T follicular helper cell (primary cell): ENCODE data around the gene MTREX.

Experiments
- DNase-seq: peaks from one replicate; pipeline ENCODE4 v3.0.0-alpha.2; 2020; ENCODE audit warnings: low read depth

MTREX gene

DNA sequence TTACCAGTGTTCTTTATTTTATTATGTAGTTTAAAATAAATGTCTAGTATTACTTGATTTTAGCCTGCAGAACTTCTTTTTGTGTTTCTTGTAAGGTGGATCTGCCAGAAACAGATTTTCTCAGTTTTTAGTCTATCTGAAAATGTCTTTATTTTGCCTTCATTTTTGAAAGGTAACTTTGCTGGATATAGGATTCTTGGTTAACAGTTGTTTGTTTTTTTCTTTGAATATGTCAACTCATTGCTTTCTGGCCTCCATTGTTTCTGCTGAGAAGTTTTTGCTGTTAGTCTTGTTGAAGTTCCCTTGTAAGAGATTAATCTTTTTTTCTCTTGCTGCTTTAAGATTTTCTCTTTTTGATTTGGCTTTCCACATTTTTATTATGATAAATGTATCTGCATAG, 75.5 kb downstream of the MTREX start:
- DNase-seq: no peak

DNA sequence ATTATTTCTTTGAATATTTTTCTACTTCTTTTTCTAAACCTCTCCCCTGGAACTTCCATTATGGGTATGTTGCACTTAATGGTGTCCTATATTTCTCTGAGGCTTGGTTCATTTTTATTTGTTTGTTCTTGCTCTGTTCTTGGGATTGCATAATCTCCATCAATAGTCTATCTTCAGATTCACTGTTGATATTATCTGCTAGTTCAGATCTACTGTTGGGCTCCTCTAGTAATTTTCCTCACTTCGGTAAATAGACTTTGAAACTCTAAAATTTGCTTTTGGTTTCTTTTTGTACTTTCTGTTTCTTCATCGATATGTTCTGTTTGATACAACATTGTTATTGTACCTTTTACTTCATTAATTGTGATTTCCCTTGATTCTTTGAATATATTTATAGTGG, 76.3 kb downstream of the MTREX start:
- DNase-seq: no peak

DNA sequence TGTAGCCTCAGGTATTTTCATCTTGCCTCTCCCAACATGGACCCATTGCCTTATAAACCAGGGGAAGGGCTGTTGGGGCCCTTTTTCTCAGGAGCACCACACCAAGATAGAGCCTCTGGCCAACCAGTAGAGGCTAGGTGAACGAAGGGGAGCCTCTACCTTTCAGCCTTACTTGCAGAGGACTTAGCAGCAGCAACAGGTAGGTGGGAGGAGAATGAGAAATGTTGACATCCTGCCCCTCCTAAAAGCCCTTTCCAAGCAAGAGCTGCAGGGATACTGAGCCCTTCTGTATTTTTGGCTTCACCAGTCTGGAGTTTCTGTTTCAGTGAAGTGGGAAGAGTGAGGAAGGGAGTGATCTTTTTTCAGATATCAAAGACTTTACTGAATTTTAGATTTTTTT, 77.4 kb downstream of the MTREX start:
- no peak for DNase-seq

DNA sequence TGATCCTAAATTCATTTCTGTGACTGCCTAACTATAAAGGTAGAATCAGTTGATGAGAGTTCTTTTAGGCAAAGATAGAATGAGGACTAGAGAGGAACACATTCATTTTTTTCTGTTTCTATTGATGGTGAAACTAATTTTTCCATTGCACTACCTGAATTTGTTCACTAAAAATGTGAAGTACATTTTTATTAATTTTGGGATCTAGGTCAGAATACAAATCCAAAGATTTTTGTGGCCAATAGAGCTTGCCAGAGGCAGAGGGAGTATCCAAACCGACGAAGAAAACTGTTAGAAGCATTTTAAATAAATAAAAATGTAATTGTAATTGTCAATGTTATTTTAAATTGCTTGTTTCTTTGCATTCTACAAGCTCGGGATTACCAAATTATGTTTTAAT, 78.1 kb downstream of the MTREX start:
- DNase-seq: no peak

DNA sequence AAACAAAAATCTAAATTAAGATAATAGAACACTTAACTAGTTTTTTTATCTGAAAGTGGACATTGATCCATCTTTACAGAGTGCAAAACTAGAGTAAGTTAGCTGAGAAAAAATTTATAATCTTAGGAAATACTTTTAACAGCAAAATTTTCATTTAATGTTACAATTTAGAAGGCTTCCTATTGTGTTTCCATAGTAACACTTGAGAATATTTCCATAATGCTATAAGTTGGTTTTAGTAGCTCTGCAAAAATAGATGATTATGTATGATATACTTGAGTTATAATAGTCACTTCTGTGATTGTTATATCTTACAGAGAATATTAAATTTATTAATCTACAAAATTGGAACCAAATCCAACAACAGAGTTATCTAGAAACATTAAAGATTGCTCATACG, 78.6 kb downstream of the MTREX start:
- no peak for DNase-seq

DNA sequence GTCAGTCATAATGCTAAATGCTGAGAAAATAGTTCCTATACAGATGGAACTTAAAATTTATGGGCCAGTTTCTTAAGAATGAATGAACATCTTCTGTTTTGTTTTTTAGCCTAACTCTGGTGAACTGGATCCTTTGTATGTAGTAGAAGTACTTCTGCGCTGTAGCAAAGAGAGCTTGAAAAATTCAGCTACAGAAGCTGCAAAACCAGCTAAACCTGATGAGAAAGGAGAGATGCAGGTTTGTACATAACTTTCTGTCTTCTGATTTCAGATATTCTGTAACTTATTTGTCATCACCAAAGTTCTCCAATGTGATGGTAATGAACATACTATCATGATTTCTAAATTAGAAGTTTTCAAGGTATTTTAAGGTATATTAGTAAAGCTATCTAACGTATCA, 80.1 kb downstream of the MTREX start:
- DNase-seq: no peak

DNA sequence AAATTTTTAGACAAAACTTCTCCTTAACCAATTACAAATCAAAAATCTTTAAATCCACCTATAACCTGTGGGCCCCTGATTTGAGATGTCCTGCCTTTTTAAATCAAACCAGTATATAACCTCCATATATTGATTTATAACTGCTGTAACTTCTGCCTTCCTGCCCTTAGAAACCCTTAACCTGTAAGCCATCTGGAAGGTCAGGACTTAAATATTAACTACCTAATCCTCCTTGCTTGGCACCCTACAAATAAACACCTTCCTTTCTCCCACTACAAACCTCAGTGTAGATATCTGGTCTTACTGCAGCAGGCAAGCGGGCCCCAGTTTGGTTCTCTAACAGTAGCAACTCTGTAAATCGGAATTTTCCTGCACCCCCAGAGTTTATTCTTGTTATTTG, 83.9 kb downstream of the MTREX start:
- DNase-seq: no peak

DNA sequence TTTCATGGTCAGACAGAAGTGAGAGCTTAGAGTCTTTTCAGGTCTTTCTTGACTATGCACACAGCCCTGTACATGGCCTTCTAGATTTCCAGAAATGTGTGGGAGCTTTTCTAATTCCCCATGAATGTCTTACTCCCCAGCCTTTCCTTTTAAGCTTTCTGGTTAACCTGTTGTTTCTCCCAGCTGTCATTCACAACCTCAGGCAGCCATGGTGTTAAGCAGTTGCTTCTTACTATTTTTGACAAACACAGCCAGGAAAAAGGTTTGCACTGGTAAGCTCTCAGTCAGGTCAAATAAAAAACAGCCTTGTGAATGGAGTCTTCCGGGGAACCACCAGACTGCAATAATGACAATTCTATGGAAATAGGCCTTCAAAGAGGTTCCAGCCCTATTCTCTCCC, 84.9 kb downstream of the MTREX start:
- no peak for DNase-seq

DNA sequence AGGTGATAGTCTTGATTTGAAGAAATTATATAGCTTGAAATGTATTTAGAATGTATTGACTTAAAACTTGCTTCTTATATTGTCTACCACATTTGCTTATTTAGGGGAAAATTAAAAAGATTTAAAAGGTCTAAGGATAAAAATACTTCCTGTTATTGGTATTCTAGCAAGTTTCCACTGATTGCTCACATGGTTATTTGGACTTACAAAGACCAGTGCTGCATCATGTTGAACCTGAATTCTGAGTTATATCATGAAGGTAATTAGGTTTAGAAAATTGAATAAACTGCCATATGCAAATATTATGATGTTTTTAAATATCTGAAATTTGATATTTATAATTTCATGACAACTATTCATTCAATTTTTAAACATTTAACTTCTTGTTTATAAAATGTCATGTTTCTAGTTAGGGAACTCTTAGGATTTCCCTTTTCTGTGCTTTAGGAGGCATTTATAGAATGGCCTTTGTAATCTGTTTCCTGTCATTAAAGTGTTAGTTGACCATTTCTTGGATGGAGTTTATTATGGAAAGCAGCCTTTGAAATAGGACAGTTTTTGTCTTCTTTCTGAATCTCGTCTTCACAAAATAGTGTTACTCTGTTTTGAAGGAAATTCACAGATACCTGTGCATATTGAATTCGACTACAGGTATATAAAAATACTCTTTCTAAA, 85.8 kb downstream of the MTREX start:
- DNase-seq: no peak

DNA sequence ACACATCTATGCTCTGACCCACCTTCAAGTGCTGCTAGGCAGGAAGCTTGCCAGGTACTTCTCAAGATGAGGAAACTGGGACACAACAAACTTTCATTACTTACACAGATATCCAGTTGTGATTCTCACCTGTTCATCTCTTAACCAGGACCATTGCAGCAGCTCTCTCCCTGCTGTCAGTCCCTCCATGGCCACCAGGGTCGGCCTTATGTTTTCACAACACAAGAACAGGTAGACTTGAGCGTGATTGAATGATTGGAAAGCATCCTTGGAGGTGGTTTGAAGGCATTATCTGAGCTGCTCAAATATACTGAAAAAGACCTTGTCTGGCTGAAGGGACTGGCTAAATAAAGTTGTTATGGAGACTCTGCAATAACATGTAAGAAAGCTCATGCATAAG, 94.4 kb downstream of the MTREX start:
- DNase-seq: no peak

DNA sequence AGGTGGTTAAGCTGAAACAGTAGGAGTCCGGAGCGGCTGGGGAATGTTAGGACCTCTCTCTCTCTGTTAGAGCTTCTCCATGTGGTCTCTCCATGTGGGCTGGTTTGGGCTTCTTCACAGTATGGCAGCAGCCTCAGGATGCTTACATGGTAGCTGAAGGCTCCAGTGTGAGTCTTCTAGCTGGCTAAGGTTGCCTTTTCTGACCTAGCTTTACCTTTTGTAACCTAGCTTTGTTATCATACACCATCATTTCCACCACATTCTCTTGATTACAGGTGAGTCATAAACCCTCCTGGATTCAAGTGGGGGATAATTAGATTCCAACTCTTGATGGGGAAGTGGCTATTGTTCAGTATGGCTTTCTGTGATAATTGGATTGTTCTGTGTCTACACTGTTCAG, 98.5 kb downstream of the MTREX start:
- DNase-seq: no peak

DNA sequence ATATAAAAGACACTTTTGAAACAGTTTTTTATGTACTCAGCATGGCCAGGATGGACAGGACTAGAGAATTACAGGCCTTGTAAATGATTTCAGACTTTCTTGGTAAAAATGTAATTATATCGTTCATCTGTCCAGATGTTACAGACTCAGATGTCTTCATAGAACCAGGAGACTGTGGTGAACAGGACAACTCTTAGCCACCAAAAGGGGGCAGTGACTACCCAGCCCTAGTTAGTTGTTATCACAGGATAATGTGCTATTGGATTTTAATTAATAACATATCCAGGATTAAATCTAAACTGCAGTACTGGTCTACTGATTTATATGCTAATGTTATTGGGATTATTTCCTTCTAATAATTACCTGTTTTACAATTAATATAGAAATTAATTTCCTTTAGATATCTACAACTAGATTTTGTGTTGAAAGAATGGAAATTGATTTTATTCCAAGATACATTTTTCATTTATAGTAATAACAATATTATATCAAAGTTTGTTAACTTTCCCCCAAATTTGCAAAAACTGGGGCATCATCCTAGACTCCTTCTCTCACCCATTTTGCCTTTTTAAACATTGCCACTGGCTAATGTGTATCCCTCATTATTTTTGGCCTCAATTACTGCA, 99.4 kb downstream of the MTREX start:
- DNase-seq: no peak

DNA sequence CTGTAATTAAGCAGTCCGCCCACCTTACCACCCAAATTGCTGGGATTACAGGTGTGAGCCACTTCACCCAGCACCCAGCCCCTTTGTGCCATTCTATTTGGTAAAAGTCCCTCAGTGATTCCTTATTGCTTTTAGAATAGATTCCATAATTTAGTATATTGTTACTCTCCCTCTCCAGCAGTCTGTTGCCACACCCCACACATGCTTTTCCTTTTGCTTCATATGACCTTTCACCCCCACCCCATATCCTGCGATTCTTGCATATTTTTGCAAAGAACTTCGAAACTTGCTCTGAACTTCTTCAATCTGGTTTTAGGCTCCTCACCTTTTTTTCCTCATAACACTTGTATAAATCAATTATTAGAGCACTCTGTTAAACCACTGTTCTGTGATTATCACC, 100.2 kb downstream of the MTREX start:
- DNase-seq: no peak

DNA sequence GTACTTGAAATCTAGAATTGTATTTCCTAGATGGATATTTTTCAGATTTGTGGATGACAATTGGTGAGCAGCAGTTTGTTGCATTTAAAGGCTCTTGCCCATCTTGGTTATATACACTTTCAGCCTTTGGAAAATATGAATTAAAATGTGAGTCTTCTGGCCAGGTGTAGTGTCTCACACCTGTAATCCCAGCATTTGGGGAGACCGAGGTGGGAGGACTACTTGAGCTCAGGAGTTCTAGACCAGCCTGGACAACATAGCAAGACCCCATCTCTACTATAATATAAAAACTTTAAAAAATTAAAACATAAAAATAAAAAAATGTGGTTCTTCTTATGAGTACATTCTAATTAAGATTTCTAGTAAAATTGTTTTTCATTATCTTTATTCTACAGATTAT, 102.0 kb downstream of the MTREX start:
- DNase-seq: no peak

DNA sequence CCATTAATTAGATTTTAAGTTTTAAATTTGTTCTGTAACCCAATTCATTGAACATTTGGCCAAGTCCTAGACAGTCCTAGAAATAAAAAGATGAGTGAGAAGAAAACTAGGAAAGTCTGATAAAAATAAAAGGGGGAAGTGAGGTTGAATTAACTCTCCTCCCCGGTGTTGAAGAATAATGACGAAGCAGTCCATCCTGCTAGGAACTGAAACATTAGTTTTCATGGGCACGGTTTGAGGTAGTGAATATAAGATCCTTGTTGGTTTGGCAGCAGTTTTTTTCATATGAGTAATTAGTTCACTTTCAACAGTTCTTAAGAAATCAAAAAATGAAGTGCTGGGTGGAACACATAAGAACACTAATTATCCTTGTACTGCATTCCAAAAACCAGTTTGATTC, 103.1 kb downstream of the MTREX start:
- DNase-seq: no peak

DNA sequence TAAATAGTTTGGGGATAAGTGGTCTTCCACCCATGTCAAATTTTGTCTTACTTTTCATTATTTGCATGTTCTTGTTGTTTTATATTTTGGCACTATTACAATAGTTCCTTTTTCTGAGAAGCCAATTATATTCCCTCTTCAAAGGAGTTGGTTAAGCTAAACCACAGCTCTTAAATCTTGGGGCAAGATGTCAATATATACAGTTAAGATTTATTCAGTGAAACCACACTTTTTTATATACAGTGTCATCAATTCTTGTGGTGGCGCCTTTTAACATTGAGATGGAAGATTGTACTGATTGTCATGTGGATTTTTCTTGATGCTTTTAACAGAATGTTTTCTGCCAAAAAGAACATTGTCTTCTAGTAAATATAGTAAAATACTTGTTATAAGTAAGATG, 104.1 kb downstream of the MTREX start:
- DNase-seq: no peak

DNA sequence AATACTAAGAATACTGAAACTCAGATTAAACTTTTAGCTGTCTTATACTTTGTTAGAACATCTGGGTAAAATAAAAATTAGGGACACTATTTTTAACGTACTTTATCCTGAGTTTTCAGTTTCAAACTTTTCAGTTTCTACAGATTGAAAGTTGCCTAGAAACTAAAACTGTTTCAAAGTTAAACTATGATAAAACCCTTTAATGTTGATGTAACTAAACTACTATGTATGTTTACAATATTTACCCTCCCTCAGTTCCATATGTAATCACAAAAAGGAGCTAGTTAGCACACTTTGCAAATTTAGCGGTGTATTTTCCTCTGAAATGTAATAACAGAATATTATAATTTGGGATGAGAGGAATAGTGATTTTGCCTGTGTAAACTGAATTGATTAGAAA, 105.9 kb downstream of the MTREX start:
- no peak for DNase-seq

DNA sequence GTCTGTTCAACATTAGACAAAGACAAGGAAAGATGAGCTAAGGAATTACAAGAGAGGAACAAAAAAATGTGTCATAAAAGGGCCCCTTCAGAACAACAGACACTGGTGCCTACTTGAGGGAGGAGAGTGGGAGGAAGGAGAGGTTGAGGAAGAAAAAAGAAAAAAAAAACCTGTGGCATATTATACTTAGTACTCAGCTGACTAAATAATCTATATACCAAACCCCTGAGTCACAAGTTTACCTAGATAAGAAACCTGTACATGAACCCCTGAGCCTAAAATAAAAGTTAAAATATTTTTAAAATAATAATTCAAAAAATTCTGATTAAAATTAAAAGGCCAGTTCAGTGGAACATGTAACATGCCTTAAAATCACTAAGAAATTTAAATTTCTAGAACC, 107.3 kb downstream of the MTREX start:
- no peak for DNase-seq

DNA sequence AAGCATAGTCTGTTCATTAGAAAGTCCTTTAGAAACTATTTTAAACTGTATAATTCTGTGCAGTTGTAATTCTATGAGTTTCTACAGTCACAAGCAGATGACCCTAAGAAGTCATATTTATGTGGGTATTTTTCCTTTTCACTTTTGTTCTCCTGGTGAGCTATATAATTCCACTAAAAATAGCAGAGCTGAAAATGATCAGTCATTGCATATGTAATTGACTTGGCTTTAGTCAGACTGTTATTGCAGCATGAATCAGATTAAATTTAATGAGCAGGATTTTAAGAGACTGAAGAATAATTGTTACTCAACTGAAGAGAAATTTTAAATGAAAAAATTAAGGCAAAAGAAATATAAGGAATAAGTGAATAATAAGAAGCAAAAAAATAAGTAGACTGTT, 108.5 kb downstream of the MTREX start:
- no peak for DNase-seq

DNA sequence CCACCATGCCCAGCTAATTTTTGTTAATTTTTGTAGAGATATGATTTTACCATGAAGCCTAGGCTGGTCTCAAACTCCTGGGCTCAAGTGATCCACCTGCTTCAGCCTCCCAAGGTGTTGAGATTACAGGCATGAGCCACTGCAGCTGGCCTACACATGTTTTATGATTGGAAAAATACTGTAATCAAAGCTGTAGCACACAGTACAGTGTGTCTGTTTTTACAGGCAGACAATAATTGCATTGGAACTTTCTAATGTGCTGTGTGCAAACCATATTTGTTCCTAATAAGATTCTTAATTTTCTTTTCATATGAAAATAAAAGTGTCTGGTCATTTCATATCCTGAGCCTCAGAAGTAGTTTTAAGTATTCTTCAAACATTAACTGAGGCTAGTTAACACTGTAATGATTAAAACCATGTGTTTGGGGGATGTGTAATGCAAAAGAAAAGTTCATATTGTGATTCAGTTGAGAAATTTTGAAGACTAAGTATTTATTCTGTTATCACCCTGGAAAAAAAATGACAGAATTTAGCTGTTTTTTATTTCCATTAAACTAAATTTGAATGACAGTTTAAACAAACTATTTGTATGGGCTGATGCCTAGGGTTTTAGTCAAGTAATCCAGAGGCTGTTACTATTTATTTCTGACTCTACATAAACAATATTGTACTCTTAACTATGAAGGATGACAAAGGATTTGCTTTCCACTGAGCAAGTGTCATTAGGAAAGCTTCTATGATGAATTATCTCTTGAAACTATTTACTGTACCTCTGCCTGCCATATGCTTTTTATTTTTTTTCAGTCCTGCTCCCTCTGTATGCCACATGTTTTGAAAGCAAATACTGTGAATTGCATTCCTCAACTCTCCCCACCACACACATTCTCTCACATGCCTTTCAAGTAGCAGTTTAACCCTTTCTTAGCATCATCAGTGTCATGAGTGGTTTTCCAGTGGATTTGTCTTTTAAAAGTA, 111.5 kb downstream of the MTREX start:
- no peak for DNase-seq

DNA sequence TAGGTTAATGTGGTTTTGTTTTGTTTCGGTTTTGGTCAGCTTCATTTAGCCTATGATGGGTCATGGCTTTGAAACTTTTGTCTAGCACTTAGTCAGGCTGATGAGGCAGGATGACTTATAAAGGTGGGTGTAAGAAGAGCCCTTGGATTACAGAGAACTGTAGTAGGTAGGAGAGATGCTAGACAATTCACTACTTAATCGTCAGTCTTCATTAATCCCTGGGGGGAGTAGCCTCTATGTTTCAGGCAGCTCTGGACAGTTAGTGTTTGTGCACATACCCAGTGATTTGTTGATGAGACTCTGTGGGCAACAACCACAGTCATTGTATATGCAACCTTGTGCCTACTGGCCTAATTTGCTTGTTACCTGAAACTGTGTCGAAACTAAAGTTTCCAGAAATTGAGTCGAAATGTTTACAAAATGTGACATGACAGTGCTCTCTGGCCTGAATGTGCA, 113.3 kb downstream of the MTREX start:
- DNase-seq: no peak

DNA sequence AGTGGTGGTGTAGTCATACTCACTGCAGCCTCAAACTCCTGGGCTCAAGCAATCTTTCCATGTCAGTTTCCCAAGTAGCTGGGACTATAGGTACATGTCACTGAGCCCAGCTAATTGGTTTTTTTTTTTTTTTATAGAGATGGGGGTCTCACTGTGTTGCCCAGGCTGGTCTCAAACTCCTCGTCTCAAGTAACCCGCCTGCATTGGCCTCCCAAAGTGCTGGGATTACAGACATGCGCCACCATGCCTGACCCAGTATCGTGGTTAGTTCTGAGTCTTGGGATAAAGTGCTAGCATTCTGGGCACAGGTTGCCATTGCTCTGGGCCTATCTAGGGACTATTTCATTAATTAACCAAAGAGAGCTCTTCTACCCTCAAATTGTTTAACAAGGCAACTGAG, 118.7 kb downstream of the MTREX start:
- DNase-seq: no peak

DNA sequence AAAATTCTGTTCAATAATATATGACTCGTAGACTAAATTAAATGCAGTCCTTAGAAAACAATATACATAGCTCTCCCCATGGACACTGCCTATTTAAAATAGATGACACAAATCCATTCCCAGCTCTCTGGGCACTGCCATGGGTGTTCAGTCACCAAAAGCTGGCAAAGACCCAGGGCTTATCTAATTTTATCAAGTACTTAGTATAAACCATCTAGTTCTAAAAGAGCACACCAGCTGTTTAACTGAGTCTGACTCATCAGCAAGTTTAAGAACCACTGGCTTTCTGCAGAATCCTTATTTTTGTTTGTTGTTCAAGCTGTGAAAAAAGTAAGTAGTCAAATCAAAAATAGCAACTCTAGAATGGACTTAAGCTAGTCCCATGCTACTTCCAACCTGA, 119.4 kb downstream of the MTREX start:
- no peak for DNase-seq
